ENCODE results near the gene ERC2.

Gene ERC2

GRCh38 chr3:56304069-56304468 is 164.2 kb downstream of the ERC2 start:
- FAIRE-seq (no peak), DNase-seq (ENCODE audit: insufficient read length) (no peak)
- TF ChIP-seq POLR2AphosphoS5 (IDR thresholded peaks at IDR 0.05; ENCODE audit: low read depth, low read length) = no peak
- no peak for TF ChIP-seq TAF1 (IDR thresholded peaks at IDR 0.05; ENCODE audit: borderline replicate concordance, low read depth, low read length)

- TF ChIP-seq TAF1 (IDR thresholded peaks at IDR 0.05; ENCODE audit: borderline replicate concordance, low read depth, low read length) (no peak), POLR2AphosphoS5 (IDR thresholded peaks at IDR 0.05; ENCODE audit: low read depth, low read length) (no peak), POLR2A (IDR thresholded peaks at IDR 0.05; ENCODE audit: low read depth, low read length) (no peak)
- FAIRE-seq (no peak), DNase-seq (ENCODE audit: insufficient read length) (no peak)
Observed at GRCh38 chr3:56303487-56303886, 164.8 kb downstream of the ERC2 start.

GRCh38 chr3:56302417-56302816 is 165.8 kb downstream of the ERC2 start:
- FAIRE-seq (no peak), DNase-seq (ENCODE audit: insufficient read length) (no peak)
- no peak for TF ChIP-seq POLR2AphosphoS5 (IDR thresholded peaks at IDR 0.05; ENCODE audit: low read depth, low read length)
- no peak for TF ChIP-seq TAF1 (IDR thresholded peaks at IDR 0.05; ENCODE audit: borderline replicate concordance, low read depth, low read length)
- no peak for TF ChIP-seq POLR2A (IDR thresholded peaks at IDR 0.05; ENCODE audit: low read depth, low read length)

- FAIRE-seq (no peak), DNase-seq (ENCODE audit: insufficient read length) (no peak)
- TF ChIP-seq TAF1 (IDR thresholded peaks at IDR 0.05; ENCODE audit: borderline replicate concordance, low read depth, low read length) = no peak
- no peak for TF ChIP-seq POLR2AphosphoS5 (IDR thresholded peaks at IDR 0.05; ENCODE audit: low read depth, low read length)
- no peak for TF ChIP-seq POLR2A (IDR thresholded peaks at IDR 0.05; ENCODE audit: low read depth, low read length)
Observed at GRCh38 chr3:56297281-56297840, 170.9 kb downstream of the ERC2 start.

GRCh38 chr3:56296361-56296760 is 171.9 kb downstream of the ERC2 start:
- no peak for DNase-seq (ENCODE audit: insufficient read length)
- no peak for TF ChIP-seq TAF1 (IDR thresholded peaks at IDR 0.05; ENCODE audit: borderline replicate concordance, low read depth, low read length)
- no peak for TF ChIP-seq POLR2A (IDR thresholded peaks at IDR 0.05; ENCODE audit: low read depth, low read length)
- TF ChIP-seq POLR2AphosphoS5 (IDR thresholded peaks at IDR 0.05; ENCODE audit: low read depth, low read length) = no peak
- FAIRE-seq = no peak

GRCh38 chr3:56295161-56295560 is 173.1 kb downstream of the ERC2 start:
- TF ChIP-seq POLR2AphosphoS5 (IDR thresholded peaks at IDR 0.05; ENCODE audit: low read depth, low read length) (no peak), POLR2A (IDR thresholded peaks at IDR 0.05; ENCODE audit: low read depth, low read length) (no peak), TAF1 (IDR thresholded peaks at IDR 0.05; ENCODE audit: borderline replicate concordance, low read depth, low read length) (no peak)
- DNase-seq (ENCODE audit: insufficient read length) (no peak), FAIRE-seq (no peak)

- TF ChIP-seq TAF1 (IDR thresholded peaks at IDR 0.05; ENCODE audit: borderline replicate concordance, low read depth, low read length) (no peak), POLR2AphosphoS5 (IDR thresholded peaks at IDR 0.05; ENCODE audit: low read depth, low read length) (no peak), POLR2A (IDR thresholded peaks at IDR 0.05; ENCODE audit: low read depth, low read length) (no peak)
- no peak for FAIRE-seq
Observed at GRCh38 chr3:56294286-56294685, 174.0 kb downstream of the ERC2 start.

GRCh38 chr3:56291953-56292352 is 176.3 kb downstream of the ERC2 start:
- no peak for TF ChIP-seq TAF1 (IDR thresholded peaks at IDR 0.05; ENCODE audit: borderline replicate concordance, low read depth, low read length)
- no peak for TF ChIP-seq POLR2AphosphoS5 (IDR thresholded peaks at IDR 0.05; ENCODE audit: low read depth, low read length)
- TF ChIP-seq POLR2A (IDR thresholded peaks at IDR 0.05; ENCODE audit: low read depth, low read length) = no peak
- DNase-seq (ENCODE audit: insufficient read length) = no peak
- no peak for FAIRE-seq

More at GRCh38 chr3:56294286-56294685, 174.0 kb downstream of the ERC2 start:
- DNase-seq (ENCODE audit: insufficient read length) = no peak

GRCh38 chr3:56291244-56291680 is 177.0 kb downstream of the ERC2 start:
- TF ChIP-seq POLR2A (IDR thresholded peaks at IDR 0.05; ENCODE audit: low read depth, low read length) = no peak
- TF ChIP-seq POLR2AphosphoS5 (IDR thresholded peaks at IDR 0.05; ENCODE audit: low read depth, low read length) = no peak
- no peak for DNase-seq (ENCODE audit: insufficient read length)
- no peak for FAIRE-seq

GRCh38 chr3:56290374-56290773 is 177.9 kb downstream of the ERC2 start:
- FAIRE-seq (no peak), DNase-seq (ENCODE audit: insufficient read length) (no peak)
- no peak for TF ChIP-seq POLR2AphosphoS5 (IDR thresholded peaks at IDR 0.05; ENCODE audit: low read depth, low read length)
- TF ChIP-seq POLR2A (IDR thresholded peaks at IDR 0.05; ENCODE audit: low read depth, low read length) = no peak
- TF ChIP-seq TAF1 (IDR thresholded peaks at IDR 0.05; ENCODE audit: borderline replicate concordance, low read depth, low read length) = no peak

GRCh38 chr3:56288258-56288657 is 180.0 kb downstream of the ERC2 start:
- TF ChIP-seq POLR2A (IDR thresholded peaks at IDR 0.05; ENCODE audit: low read depth, low read length) = no peak
- no peak for TF ChIP-seq TAF1 (IDR thresholded peaks at IDR 0.05; ENCODE audit: borderline replicate concordance, low read depth, low read length)
- TF ChIP-seq POLR2AphosphoS5 (IDR thresholded peaks at IDR 0.05; ENCODE audit: low read depth, low read length) = no peak
- no peak for DNase-seq (ENCODE audit: insufficient read length)
- no peak for FAIRE-seq

GRCh38 chr3:56282341-56282740 is 185.9 kb downstream of the ERC2 start:
- DNase-seq (ENCODE audit: insufficient read length) (no peak), FAIRE-seq (no peak)
- TF ChIP-seq TAF1 (IDR thresholded peaks at IDR 0.05; ENCODE audit: borderline replicate concordance, low read depth, low read length) = no peak
- no peak for TF ChIP-seq POLR2AphosphoS5 (IDR thresholded peaks at IDR 0.05; ENCODE audit: low read depth, low read length)
- no peak for TF ChIP-seq POLR2A (IDR thresholded peaks at IDR 0.05; ENCODE audit: low read depth, low read length)

- FAIRE-seq (no peak), DNase-seq (ENCODE audit: insufficient read length) (no peak)
- no peak for TF ChIP-seq POLR2AphosphoS5 (IDR thresholded peaks at IDR 0.05; ENCODE audit: low read depth, low read length)
- no peak for TF ChIP-seq TAF1 (IDR thresholded peaks at IDR 0.05; ENCODE audit: borderline replicate concordance, low read depth, low read length)
- TF ChIP-seq POLR2A (IDR thresholded peaks at IDR 0.05; ENCODE audit: low read depth, low read length) = no peak
Observed at GRCh38 chr3:56277236-56277635, 191.0 kb downstream of the ERC2 start.

All from GM12892 (cell line).